ENCODE measurements around the gene SEZ6L.

SEZ6L gene

DNA sequence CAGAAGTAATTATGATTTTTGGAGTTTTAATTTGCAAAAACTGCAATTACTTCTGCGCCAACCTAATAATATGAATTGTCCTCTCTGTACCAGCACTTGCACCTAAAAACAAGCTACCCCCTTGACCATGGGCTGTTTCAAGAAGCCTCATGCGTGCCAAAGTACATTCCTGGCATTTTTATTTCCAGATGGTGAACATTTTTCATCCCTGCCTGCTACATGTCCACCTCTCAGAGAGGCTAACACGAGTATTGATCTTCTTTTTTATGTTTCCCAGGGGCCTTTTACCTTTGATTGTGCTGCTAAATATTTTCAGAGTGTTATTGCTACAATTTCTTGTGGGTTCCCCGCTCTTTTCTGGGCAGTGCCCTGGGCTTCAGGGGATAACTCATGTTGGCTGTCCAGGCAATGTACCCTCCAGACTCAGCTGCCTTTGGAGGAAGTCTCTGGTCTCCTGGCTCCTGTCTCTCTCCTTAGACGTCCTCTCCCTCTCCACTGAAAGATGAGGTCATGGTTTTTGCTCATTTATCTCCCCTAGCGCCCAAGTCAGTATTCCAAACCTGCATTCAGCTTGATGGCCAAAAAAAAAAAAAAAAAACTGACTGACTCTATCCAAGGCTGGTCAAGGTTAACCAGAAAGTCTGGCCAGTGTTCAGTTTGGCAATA lies 173.6 kb downstream of the SEZ6L start:
- DNase-seq, result no peak

DNA sequence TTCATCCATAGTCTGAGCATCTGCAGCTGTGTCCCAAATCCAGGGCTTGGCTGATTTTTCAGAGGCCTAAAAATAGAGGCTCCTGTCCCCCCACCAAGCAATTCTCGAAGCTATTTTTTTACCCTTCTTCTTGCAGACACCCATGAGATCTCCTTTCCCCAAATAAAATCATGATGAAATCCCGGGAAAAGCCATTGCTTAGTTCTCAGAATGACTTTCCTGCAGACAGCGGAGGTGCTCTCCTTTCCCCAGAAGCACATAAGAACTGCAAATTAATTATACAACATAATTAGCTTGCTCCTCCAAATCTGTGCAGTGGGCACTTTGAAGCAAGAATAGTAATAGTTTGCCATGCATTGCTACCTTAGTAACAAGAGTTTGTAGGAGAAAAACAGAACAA lies 176.2 kb downstream of the SEZ6L start:
- no peak for DNase-seq

GRCh38 chr22:26348810-26349526 lies 179.7 kb downstream of the SEZ6L start:
- DNase-seq, result no peak

DNA sequence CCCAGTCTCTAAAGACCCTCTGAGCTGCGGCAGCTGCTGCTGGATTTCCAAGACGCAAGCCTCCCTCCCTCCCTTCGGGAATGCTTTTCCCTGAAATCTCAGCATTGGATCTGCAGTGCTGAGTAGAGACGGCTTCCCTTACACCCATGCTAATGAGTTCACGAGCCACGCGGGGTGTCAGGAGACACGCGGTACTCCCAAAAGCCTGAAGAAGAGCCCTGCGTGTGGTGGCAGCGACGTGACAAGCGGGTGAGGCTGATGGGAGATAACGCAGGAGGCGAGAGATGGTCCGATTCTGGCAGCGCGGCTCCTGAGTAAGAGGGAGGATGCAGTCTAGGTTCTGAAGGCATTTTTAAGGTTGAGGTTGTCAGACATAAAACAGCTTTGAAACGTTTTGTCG lies 185.4 kb downstream of the SEZ6L start:
- no peak for DNase-seq

- no peak for DNase-seq
These were observed 188.0 kb downstream of the SEZ6L start for GRCh38 chr22:26357281-26357680.

- DNase-seq, result no peak
These were observed 188.6 kb downstream of the SEZ6L start for GRCh38 chr22:26357813-26358212.

DNA sequence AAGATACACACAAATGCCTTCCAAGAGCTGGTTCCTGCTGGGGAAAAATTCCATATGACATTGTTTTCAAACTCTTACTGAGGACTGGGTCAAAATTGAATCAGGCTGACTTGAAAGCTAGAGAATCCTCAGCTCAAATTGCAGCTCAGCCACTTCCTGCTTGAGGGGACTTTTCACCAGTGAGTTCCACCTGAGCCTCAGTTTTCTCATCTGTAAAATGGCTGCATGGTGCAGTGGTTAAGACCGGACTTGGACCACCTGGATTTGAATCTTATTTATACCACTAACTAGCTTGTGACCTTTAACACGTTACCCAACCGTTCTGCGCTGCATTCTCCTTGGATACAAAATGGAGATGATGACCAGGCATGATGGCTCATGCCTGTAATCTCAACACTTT lies 189.9 kb downstream of the SEZ6L start:
- no peak for DNase-seq

DNA sequence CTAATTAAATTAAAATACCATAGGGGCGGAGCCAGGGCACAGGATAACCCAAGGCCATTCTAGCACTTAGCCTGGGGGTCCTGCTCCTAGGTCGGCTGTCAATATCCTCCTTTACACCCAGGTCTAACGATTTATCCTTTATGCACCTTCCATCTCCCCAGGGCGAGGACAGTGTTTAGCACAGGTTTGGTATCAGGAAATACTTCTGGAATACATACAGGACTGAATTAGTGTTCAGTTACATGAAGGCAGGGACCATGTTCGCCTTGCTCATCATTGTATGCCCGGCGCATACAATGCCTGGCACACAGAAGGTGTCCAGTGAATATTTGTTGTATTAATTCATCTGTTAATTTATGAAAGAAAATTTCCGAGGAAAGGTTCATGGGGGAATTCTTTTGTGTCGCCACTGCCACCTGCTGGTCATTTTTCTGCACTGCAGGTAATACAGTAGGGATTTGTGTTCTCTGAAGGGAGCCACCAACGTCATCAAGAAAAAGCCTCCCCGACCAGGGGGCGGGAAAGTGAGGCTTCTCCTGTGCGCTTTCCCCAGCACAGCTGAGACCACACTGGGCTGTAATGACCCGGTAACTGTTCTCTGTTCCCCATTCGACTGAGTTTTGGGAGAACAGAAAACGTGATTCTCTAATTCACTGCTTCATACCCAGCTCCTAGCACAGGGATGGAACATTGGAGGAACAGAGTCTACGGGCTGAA lies 191.1 kb downstream of the SEZ6L start:
- DNase-seq, result peak; percentile 50

DNA sequence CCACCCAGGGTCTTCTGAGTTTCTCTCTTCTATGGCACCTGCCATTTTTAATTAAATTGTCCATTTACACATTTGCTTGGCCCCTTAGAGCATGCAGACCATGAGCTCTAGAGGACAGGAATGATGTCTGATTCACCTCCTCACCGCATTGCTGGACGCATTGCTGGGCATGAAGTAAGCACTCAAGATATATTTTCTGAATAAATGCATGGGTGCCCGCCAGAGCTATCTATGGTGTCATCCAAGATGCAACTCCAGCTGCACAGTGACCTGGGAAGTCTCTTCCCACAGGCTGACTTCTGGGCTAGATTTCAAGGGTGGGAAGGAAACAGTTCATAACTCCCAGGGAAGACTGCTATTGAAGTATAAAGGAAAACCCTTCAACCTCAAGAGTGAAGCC lies 193.2 kb downstream of the SEZ6L start:
- peak; percentile 24 for DNase-seq

DNA sequence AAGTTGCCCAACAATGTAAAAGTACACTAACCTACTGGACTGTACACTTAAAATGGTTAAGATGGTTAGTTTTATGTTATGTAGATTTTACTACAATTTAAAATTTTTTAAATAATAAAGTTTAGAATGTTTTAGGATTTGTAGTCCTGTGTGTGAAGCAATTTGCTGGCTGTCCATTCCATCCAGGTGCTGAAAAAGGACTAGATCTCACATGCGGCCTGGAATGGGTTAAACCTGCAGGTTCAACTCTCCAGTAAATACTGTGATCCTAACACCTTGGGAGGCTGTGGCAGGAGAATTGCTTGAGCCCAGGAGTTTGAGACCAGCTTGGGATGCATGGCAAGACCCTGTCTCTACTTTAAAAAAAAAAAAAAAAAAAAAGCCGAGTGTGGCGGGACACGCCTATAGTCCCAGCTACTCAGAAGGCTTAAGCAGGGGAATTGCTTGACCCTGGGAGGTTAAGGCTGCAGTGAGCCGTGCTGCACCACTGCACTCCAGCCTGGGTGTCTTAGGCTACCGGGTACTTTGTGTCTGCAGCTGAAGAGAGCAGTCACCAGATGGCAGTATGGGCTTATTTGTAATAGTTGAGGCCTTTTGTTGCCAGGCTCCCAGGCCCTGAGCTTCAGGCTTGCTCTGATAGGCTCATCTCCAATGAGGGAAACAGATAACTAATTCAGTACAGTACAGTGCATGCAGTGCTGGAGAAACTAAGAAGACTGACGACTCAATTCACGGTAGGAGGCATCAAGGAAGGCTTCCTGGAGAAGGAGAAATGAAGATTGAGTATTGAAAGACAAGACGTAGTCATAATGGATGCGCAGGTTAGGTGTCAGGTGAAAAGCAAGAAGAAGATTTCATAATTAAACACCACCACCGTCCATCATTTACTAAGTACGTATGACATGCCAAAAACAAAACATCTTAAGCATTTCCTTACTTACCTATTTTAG lies 195.1 kb downstream of the SEZ6L start:
- peak; percentile 78 for DNase-seq

DNA sequence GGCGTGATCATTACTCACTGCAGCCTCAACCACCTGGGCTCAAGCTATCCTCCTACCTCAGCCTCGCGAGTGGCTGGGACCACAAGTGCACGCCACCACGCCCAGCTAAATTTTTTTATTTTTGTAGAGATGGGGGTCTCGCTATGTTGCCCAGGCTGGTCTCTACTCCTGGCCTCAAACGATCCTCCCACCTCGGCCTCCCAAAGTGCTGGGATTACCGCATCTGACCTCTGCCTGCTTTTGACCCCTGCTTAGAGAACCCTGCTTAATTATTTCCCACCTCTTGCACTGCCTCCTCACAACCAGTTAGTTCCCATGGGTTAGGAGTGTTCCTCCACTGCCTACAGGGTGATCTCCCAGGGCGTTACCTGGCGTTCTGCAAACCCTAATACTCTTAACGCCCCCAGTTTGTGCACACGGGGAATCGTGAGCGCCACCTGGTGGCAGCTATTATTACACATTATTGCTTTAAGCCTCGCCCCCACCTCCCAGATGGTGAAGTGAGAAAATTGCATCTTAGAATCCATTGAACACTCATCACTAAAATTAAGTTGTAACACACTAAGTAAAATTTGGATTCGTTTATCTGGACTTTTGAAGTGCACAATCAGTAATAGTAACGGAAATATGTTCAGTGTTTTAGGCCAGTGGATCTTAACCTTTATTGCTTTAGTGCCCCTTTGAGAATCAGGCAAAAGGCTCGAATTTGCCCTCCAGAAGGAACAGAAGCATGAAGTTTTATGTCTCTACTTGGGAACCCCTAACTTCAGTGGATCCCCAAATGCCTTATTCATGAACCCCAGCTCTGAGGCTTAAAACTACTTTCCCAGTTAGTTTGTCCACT lies 198.4 kb downstream of the SEZ6L start:
- peak; percentile 31 for DNase-seq

DNA sequence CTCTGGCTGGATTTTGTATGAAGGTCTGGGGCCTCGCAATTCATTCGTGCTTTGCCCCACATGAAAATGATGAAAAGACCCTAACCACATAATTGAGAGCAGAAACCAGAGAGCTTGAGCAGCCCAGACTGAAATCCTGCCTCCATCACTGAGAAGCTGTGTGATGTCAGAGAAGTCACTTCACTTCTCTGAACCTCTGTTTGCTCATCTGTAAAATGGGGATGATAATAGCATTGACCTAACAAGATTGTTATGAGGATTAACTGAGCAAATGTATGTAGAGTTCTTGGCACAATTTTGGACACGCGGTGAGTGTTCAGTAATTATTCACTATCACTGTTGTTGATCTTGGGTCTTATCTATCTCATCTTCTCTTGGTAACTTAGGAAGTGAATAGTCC lies 203.6 kb downstream of the SEZ6L start:
- no peak for DNase-seq

DNA sequence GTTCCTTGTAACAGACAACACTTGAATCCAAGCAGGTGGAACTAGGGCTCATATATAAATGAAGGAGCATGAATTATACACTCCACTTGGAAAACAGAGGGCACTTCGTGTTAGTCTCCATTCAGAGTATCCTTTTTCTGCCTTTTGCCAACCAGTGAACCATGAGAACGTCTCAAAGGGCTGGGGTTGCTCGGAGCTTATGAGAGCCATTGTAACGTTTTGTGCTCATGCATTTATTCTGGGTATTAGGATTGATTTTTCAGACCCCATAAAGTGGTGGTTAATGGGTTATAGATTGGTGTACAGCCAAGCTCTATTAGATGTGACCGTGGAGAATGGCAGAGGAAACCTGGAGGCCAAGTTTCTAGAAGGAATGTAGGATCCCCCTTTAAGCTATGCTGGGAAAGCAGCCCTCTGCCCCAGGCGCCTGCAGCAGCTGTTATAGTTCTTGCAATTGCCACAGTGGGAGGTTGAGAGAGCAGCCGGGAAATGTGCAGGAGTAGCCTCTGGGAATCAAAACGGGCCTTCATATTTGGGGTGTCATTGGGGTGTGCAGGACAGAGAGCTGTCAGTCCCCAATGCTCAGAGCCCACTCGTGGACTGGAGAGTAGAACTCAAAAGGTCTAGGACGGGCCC lies 205.2 kb downstream of the SEZ6L start:
- DNase-seq, result no peak

DNA sequence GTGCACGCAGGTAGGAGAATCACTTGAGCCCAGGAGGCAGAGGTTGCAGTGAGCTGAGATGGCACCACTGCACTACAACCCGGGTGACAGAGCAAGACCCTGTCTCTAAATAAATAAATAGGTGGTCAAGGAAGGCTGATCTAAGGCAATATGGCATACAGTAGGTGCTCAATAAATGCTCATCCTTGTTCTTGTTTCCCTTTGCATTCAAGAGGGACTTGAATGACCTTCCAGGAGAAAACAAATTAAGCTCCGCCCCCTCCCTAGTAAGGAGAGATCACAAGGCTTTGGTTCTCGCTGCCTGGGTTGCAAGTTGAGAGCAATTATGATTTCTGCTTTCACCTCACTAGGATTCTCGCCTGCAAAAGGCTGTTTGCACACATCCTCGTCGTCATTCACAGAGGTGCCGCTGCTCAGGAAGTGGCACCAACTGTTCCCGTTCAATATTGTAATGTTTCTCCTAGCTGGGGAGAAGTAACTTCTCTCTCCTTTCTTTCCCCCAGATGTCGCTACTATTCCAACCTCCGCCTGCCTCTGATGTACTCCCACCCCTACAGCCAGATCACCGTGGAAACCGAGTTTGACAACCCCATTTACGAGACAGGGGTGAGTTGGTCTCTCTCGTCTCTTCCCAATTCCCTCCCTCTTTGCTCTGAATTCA lies 208.0 kb downstream of the SEZ6L start:
- DNase-seq, result no peak

GRCh38 chr22:26380072-26380830 lies 211.0 kb downstream of the SEZ6L start:
- DNase-seq, result no peak

DNA sequence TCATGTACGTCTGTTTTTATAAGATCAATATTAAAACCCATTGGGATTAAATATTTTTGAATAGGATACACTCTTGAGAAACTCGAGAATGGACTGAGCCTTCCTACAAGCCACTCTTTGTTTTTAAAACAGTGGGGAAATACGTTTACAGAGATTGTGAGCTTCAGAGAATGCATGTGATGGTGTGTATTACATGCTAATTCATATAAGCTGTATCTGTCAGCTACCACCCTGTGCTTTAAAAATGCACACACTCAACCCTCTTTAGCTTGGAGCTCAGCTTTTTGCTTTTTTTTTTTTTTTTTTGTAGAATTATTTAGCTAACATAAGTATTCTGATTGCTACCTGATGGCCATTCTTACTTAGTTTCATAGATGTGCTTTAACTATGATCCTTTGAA lies 213.5 kb downstream of the SEZ6L start:
- DNase-seq, result no peak

- no peak for DNase-seq
These were observed 214.8 kb downstream of the SEZ6L start for GRCh38 chr22:26383968-26384556.

- DNase-seq, result no peak
These were observed 215.9 kb downstream of the SEZ6L start for GRCh38 chr22:26385164-26385563.

- no peak for DNase-seq
These were observed 219.9 kb downstream of the SEZ6L start for GRCh38 chr22:26389125-26389524.

GRCh38 chr22:26391091-26391490 lies 221.8 kb downstream of the SEZ6L start:
- DNase-seq, result no peak

Measured in HCEC 1CT (cell line).